NCI-H1694 (cell line): ENCODE measurements around the gene MTREX.

ENCODE experiments used
- DNase-seq: peaks from one replicate; lab custom pipeline; 2025; lab: John Stamatoyannopoulos, UW

Gene MTREX

DNA sequence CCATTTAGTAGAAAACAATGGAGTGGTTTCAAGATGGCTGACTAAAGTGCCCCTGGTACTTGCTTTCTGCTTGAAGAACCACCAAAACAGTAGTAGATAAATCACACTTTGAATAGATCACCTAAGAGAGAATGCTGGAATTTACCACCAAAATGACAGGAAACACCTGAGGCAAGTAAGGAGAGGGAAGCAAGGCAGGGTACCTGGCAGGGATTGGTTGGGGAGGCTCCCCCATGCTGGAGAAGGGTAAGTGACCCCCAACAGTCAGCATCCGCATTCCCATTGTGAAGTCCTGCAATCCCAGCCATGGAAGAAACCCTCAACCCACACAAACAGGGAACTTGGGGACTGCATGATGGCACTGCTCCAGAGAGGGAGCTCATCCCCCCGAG is 121.4 kb downstream of the MTREX start:
- DNase-seq = no peak

DNA sequence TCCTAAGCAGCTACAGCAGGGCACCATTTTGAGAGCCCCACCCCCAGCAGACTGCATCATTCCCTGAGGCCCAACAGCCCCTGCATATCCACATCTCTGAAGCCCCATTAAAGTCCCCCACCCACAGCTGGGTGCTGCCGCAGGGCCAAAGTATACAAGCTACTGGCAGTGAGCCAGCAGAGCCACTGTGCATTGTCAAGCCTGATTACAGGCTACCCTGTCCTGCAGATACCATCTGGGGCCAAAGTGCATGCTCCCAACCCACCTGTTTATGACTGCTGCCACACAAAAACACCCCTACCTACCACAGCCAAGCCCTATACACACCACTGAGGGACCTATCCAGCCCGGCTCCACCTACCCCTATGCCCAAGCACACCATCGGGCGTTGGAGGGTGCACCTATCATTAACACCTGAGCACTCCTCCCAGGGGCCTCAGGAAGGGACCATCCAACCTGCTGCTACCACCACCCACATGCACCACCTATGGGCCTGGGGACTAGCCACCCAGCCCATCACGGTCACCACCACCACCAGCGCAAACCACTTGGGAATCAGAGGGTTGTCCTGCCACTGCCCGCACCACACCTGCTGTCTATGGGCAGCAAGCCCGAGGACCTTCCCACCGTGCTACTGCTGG is 121.9 kb downstream of the MTREX start:
- DNase-seq = no peak

- no peak for DNase-seq
These were observed 124.8 kb downstream of the MTREX start for GRCh38 chr5:55432549-55432948.

DNA sequence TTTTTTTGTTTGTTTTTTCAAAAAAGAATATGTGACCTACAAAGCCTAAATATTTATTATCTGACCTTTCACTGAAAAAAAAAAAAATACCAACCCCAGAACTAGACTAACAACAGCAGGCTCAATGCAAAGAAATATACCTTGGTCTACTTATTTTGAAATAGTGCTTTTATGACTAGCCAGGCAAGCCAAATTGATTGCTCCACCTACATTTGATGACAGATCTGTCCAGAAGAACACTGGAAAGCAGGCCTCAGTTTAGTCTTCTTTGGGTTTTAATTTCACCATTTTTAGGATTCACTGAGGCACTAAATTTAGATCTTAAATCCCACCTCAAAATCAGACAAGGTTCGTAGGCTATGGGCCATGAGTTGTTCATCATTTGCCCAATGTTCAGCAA is 129.7 kb downstream of the MTREX start:
- DNase-seq = no peak

DNA sequence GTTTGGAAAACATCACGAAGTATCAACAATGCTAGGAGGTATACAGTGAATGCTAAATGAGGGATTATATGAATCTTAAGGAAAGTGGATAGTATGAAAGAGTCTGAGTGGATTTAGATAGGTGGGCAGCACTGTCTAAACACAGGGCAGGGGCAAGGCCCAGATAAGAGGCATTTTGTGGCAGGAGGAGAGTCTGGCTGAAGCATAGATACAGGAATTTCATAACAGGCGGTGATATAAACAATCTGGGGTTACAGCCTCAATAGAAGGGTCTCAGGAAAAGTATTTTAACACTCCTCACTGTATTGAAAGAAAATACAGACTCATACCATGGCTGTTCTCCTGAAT is 130.0 kb downstream of the MTREX start:
- DNase-seq = no peak

- no peak for DNase-seq
These were observed 131.2 kb downstream of the MTREX start for GRCh38 chr5:55438998-55439397.

DNA sequence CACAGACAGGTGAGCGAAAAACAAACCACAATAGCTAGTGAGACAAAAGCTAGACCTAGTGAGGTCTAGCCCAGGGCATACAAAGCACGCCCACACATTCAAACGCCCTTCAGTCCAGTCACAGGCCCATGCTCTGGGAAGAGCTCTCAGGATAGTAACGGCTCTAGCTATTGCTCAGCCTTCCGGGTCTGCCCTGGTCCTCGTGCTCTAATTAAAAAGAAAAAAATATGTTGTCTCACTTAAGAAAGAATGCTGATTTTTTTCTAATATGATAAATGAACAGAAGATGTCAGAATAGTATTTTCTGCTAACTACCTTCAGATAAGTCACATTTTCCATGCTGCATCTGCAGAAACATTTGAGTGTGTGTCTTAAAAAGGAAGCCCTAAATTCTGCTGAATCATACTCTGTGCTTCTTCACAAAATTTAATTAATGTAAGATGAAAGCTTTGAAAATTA is 132.4 kb downstream of the MTREX start:
- no peak for DNase-seq

GRCh38 chr5:55441107-55441771 is 133.4 kb downstream of the MTREX start:
- no peak for DNase-seq

DNA sequence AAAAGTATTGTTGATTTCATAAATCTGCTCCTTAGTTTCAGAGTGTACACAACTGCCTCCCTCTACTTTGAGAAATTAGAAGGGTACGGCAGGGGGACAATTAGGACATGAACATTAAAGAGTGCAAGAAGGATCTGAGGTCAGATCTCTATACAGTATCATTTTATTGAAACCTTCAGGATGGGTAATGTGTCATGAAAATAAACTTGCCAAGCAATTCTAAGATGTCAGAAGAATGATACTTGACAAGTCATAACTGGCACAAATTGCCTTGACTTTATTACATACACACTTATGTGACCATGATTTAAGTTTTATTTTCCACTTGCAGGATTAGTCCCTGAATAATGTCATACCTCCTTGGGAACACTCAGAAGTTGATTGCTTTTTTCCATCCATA is 134.2 kb downstream of the MTREX start:
- DNase-seq = no peak

DNA sequence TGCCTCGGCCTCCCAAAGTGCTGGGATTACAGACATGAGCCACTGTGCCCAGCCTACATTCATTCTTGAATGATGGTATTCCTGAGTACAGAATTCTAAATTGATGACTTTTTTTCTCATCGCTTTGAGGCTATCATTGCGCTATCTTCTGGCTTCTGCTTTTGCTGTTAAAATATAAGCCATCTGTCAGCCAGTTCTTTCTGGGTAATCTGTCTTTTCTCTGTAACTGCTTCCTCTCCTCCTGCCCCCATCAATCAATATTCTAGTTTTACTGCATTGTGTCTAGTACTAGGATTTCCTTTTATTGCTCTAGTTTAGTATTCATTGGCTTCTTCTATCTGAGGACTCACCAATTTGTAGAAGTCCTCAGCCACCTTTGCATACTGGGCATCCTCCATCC is 138.0 kb downstream of the MTREX start:
- no peak for DNase-seq

- no peak for DNase-seq
These were observed 139.0 kb downstream of the MTREX start for GRCh38 chr5:55446640-55447351.

GRCh38 chr5:55450050-55450765 is 142.4 kb downstream of the MTREX start:
- no peak for DNase-seq

- no peak for DNase-seq
These were observed 144.2 kb downstream of the MTREX start for GRCh38 chr5:55451976-55452375.

DNA sequence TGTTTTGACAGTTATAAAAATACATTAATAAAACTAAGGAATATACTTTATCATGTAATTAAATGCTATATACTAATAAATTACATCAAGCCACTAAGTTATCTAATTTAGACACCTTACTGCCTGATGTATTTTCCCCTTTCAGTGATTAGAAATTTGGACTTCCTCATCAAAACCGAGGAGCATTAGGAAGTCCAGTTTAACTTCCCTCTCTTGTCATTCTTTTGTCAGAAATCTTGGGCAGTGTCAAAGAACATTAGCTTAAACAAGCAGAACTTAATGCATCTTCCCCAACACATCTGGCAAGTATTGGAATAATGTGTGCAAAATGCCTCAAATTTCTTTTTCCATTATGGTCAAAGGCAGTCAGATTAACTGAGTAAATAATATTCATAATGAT is 145.4 kb downstream of the MTREX start:
- DNase-seq = no peak

GRCh38 chr5:55454282-55454681 is 146.5 kb downstream of the MTREX start:
- no peak for DNase-seq

DNA sequence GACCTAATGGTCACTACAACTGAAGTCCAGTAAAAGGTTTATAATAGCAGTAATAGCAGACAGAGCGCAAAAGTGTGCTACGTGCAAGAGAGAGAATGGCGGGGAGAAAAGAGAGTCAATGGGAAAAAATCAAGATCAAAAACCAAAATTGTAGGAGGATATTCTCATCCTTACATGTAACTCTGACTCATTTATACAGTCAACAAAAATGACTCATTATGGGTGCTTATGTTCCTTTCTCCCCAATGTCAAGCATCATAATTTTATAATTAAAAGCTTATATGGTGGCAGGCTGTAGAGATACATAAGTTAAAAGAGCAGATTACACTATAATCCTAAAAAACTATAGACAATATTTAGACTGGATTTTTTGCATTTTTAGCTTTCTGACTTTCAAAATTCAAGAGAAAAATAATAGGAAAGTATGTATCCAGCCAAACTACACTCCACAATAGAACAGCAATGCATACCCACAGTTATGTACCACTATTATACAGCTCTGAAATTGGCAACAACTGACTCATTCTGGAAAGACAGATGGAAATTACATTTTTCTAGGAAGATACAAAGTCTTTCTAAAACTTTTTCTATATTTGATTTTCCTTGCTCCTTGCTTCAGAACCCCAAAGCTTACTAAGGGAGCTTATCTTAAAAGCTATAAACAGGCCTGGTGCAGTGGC is 148.6 kb downstream of the MTREX start:
- no peak for DNase-seq

GRCh38 chr5:55459572-55459971 is 151.8 kb downstream of the MTREX start:
- DNase-seq = no peak

GRCh38 chr5:55463613-55464012 is 155.8 kb downstream of the MTREX start:
- DNase-seq = no peak

DNA sequence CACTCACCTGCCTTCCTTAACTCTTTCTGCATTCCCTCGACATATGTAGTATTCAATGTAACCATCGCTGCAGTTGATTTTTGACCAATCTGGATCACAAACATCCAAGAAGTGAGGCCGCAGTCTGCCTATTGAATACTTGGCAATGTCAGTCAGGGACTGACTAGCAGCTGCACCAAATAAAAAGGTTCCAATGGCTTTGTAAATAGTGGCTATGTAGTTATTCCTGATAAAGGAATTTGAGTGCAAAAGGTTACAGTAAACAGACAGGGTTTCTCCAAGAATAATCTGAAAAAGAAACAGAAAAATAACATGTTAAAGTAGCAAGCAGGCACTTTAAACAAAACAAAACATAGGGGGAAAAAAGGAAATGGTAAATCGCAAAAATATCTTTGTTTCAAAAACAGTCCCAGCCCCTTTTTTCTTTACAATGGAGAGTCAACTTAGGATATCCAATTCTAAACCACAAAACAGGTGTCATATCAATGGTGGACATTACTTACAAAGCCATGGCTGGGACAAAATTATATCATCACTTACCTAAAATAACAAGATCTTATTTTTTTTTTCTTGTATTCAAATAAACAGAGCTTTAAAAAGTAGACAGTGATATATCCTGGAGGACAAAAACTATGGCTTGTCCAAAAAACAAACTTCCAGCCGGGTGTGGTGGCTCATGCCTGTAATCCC is 160.2 kb downstream of the MTREX start:
- no peak for DNase-seq

DNA sequence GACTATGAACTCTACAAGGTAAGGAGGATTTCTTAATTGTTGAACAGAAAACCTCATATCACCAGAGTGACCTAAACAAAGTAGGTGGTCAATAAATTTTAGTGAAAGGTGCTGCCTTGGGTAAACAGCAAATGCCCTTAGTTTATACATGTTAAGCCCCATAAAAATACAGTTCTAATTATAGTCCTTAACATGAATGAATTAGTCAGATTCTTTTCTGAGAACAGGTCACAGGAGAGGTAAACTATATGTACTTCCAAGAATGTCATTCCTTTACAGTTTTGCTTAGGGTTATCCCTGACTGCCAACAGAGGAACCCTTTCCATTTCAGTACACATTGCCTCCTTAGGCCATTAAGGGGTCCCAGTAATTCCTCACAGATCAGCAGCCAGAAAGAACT is 162.1 kb downstream of the MTREX start:
- DNase-seq = no peak

DNA sequence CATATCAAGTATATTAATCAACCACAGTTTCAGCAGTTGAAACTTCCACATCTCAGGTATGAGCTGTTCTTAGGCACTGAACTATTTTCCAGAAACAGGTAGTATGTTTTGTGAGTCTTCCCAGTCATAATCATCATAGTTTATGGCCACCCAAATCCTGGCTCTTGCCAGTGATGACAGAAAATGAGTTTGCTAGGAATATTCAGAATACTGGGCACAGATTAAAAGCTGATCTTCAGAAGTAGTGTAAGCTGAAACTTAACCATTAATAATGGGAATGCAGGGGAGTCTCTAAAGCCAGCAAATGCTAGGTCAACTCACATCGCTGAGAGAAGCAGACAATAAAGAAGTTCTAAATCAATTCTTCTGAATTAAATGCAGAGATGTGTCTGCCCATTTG is 162.5 kb downstream of the MTREX start:
- no peak for DNase-seq

DNA sequence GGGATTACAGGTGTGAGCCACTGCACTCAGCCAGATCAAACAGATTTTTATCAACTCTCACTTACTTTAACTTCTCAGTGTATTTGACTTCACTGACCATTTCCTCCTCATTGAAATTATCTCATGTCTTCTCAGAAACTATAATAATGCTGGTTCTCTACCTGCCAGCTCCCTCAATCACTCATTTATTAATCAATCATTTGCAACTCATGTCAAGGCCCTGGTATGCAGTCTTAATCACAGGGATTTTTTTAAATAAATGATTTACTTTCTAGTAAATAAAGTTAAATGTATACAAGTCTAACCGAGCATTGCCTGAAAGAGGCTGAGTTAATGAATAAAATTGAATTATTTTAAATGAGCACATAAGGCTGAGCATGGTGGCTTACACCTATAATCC is 163.7 kb downstream of the MTREX start:
- DNase-seq = no peak
